ENCODE data around the gene MVB12B. TPM values are rescaled to one million over a fixed set of nuclear protein-coding genes. Genes with fewer than 3 reads are reported as not detected.

Gene MVB12B
- total RNA-seq, 4 donors from 2014 or later, result 10.2 to 25.7 (median 14.0) TPM

- Histone ChIP-seq H3K9me3 (no peaks in the 10 kb centered on the region), H3K4me1 (peaks cover 10% of the 10 kb centered on the region), H3K4me3 (no peak overlapping the region), H3K36me3 (no peaks in the 10 kb centered on the region), H3K27ac (no peak overlapping the region), H3K27me3 (peaks cover 6% of the 10 kb centered on the region)
- TF ChIP-seq POLR2AphosphoS5 (IDR thresholded peaks at IDR 0.05) (no peak), POLR2A (IDR thresholded peaks at IDR 0.05) (no peak), EP300 (IDR thresholded peaks at IDR 0.05) (no peak)
- TF ChIP-seq, protein P1, sequence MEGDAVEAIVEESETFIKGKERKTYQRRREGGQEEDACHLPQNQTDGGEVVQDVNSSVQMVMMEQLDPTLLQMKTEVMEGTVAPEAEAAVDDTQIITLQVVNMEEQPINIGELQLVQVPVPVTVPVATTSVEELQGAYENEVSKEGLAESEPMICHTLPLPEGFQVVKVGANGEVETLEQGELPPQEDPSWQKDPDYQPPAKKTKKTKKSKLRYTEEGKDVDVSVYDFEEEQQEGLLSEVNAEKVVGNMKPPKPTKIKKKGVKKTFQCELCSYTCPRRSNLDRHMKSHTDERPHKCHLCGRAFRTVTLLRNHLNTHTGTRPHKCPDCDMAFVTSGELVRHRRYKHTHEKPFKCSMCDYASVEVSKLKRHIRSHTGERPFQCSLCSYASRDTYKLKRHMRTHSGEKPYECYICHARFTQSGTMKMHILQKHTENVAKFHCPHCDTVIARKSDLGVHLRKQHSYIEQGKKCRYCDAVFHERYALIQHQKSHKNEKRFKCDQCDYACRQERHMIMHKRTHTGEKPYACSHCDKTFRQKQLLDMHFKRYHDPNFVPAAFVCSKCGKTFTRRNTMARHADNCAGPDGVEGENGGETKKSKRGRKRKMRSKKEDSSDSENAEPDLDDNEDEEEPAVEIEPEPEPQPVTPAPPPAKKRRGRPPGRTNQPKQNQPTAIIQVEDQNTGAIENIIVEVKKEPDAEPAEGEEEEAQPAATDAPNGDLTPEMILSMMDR (IDR thresholded peaks at IDR 0.05), result no peak
- WGBS, result 90% methylated on average over 19 of the region's 20 CpGs
- peak in 1 of 2 donors; percentile 38 for DNase-seq (ENCODE audit: low spot score in 2 of 2)
Measured at GRCh38 chr9:126527109-126527825, 200.6 kb downstream of the MVB12B start.

- WGBS, result 92% methylated on average over 10 of the region's 14 CpGs
- Histone ChIP-seq H3K4me3 (no peak overlapping the region), H3K36me3 (no peaks in the 10 kb centered on the region), H3K27ac (no peak overlapping the region), H3K4me1 (peaks cover 5% of the 10 kb centered on the region), H3K9me3 (no peaks in the 10 kb centered on the region), H3K27me3 (no peaks in the 10 kb centered on the region)
- DNase-seq (ENCODE audit: low spot score in 2 of 2), result no peak
- TF ChIP-seq EP300 (IDR thresholded peaks at IDR 0.05) (no peak), POLR2A (IDR thresholded peaks at IDR 0.05) (no peak), POLR2AphosphoS5 (IDR thresholded peaks at IDR 0.05) (no peak)
- TF ChIP-seq, protein P1 (IDR thresholded peaks at IDR 0.05), result no peak
Measured at GRCh38 chr9:126528111-126528510, 201.5 kb downstream of the MVB12B start.

DNA sequence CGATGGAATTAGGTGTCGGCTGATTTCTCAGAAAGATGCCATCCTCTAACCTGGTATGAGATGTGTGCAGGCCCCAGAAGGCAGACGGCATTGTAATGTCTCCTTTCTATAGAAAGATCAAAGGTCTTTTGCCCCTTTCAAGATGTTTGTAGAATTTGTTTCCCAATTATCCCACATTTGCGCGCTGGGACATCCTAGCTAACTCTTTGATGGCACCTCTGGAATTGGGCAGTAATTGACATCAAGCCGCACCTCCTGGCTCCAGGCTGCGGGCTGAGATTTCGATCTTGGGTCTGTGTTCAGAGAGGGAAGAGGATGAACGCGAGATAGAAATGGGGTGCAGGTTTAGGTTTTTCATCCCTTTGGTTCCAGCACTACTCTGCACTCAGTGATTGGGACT, 202.3 kb downstream of the MVB12B start:
- Histone ChIP-seq H3K27ac (no peak overlapping the region), H3K4me1 (no peaks in the 10 kb centered on the region), H3K36me3 (no peaks in the 10 kb centered on the region), H3K9me3 (no peaks in the 10 kb centered on the region), H3K27me3 (peaks cover 3% of the 10 kb centered on the region), H3K4me3 (no peak overlapping the region)
- no peak for DNase-seq (ENCODE audit: low spot score in 2 of 2)
- TF ChIP-seq POLR2A (IDR thresholded peaks at IDR 0.05) (no peak), EP300 (IDR thresholded peaks at IDR 0.05) (no peak), POLR2AphosphoS5 (IDR thresholded peaks at IDR 0.05) (no peak)
- TF ChIP-seq, protein P1 (IDR thresholded peaks at IDR 0.05), result no peak
- 91% methylated on average over 10 of the region's 10 CpGs for WGBS

DNA sequence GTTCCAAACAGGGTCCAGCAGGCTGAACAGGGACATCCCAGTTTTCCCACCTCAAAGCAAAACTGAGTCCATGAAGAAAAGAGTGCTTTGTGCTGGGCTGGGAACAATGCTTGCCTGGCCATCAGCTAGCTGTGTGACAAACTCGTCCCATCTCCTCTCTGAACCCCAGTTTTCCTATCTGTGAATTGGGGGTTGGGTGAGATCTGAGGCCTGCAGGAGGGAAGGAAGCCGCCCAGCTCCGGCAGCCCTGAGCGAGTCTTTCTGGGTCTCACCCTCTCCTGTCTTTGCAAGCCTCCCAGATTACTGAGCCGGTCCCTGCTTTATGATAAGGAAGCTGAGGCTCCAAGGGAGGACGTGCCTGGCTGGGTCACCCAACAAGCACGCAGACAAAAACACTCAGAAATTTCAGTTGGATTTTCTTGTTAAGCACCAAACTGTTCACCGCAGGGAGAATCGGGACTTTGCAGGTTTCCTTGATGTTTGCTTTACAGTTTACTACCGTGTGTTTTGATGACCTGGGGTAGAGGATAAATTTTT, 204.5 kb downstream of the MVB12B start:
- no peak for DNase-seq (ENCODE audit: low spot score in 2 of 2)
- 85% methylated on average over 10 of the region's 10 CpGs for WGBS
- H3K27ac ChIP-seq, result no peak overlapping the region
- H3K9me3 ChIP-seq, result no peaks in the 10 kb centered on the region
- TF ChIP-seq EP300 (IDR thresholded peaks at IDR 0.05), result no peak
- TF ChIP-seq, protein P1 (IDR thresholded peaks at IDR 0.05), result no peak
- no peak for TF ChIP-seq POLR2AphosphoS5 (IDR thresholded peaks at IDR 0.05)
- TF ChIP-seq POLR2A (IDR thresholded peaks at IDR 0.05), result no peak
- H3K27me3 ChIP-seq, result peaks cover 16% of the 10 kb centered on the region
- H3K4me3 ChIP-seq, result no peak overlapping the region
- no peaks in the 10 kb centered on the region for H3K36me3 ChIP-seq
- H3K4me1 ChIP-seq, result peaks cover 4% of the 10 kb centered on the region

DNA sequence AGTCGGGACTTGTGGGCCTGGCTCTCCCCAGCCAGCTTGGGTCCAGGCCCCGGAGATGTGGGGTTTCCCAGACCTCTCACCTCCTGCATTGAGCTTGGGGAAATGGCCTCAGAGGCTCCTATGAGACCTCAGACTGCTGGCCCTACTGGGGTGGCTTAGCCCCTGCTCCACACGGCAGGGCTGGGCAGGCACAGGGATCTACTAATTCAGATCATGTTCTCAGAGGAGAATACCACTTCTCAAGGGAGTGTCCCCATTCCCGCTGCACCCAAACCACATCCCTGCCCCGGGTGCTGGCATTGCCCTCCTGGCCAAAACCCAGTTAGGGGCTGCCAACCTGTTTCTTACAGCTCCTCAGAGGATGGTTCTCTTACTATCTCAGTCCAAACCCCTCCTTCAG, 205.0 kb downstream of the MVB12B start:
- no peak overlapping the region for H3K27ac ChIP-seq
- no peaks in the 10 kb centered on the region for H3K36me3 ChIP-seq
- TF ChIP-seq POLR2AphosphoS5 (IDR thresholded peaks at IDR 0.05) (no peak), POLR2A (IDR thresholded peaks at IDR 0.05) (no peak), EP300 (IDR thresholded peaks at IDR 0.05) (no peak)
- TF ChIP-seq, protein P1 (IDR thresholded peaks at IDR 0.05), result no peak
- 36% methylated on average over 5 of the region's 5 CpGs for WGBS
- H3K4me3 ChIP-seq, result no peak overlapping the region
- H3K9me3 ChIP-seq, result no peaks in the 10 kb centered on the region
- peaks cover 16% of the 10 kb centered on the region for H3K27me3 ChIP-seq
- peaks cover 4% of the 10 kb centered on the region for H3K4me1 ChIP-seq
- no peak for DNase-seq (ENCODE audit: low spot score in 2 of 2)
